Activated naive CD8-positive, alpha-beta T cell treated with anti-CD3 and anti-CD28 coated beads for 36 hours (primary cell): ENCODE measurements around the gene GABRR2. TPM values are rescaled to one million over a fixed set of nuclear protein-coding genes. Genes with fewer than 3 reads are reported as not detected.

ENCODE experiments used
- DNase-seq: peaks from one replicate; pipeline ENCODE4 v3.0.0; 2021
- H3K27ac Mint-ChIP-seq: one replicate; pipeline ENCODE4 v1.8.0; 2022; ENCODE audit warnings: mild to moderate bottlenecking, moderate library complexity, mixed read lengths
- H3K27me3 Mint-ChIP-seq: one replicate; pipeline ENCODE4 v1.8.0; 2022; ENCODE audit warnings: mild to moderate bottlenecking, mixed read lengths
- H3K36me3 Mint-ChIP-seq: one replicate; pipeline ENCODE4 v1.8.0; 2021; ENCODE audit warnings: mild to moderate bottlenecking, mixed read lengths
- H3K4me1 Mint-ChIP-seq: one replicate; pipeline ENCODE4 v1.8.0; 2021; ENCODE audit warnings: mixed read lengths
- H3K4me3 Mint-ChIP-seq: one replicate; pipeline ENCODE4 v1.8.0; 2022; ENCODE audit warnings: mild to moderate bottlenecking, moderate library complexity, mixed read lengths
- H3K9me3 Mint-ChIP-seq: one replicate; pipeline ENCODE4 v1.8.0; 2022; ENCODE audit warnings: mixed read lengths
- total RNA-seq, 2 experiments: library from RNA; stranded (reverse); gene quantifications; one replicate each; pipeline ENCODE4 v1.2.3, GENCODE V29; 2021

GABRR2 gene
- under 1 TPM in 1 of 2 experiments, not detected in 1; 0.12 TPM for total RNA-seq

DNA sequence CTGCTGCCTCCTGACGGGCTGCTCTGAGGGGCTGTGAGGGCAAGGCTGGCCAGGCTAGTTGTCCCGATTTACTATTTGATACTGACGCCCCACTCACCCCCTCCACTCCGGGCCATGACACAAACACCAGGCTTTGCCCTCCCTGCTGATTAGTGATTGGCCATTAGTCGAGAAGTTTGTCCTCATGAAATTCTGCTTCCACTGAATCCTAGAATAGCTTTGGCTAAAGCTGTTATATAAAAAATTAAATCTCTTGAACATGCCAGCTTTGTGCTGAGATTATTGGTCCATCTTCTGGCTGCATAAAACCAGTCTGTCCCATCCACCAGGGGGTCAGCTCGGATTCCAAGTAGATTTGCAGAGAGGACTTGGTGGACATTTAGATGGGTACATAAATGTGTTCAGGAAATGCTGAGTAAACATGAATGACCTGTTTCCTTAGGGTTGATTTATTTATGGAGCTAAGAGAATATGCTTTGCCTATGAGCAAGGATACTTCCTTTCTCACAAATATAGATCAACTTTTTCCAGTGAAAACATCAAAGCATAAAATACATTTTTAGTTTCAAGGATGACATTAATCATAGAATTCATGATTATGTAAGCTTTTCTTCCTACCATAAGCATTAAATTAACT is at the start of gene GABRR2:
Gene GABRR2, minus strand, starts transcription at position 51 of the 637 bp plus-strand sequence. CDS start 134 bp downstream, outside the sequence.
- no peaks in the 10 kb centered on the region for H3K27me3 Mint-ChIP-seq
- no peak within 1 kb of the TSS for H3K27ac Mint-ChIP-seq
- H3K4me3 Mint-ChIP-seq: no peak within 1 kb of the TSS
- H3K4me1 Mint-ChIP-seq: no peaks in the 10 kb centered on the region
- peaks cover 9% of the 10 kb centered on the region for H3K36me3 Mint-ChIP-seq
- DNase-seq: no peak
- no peaks in the 10 kb centered on the region for H3K9me3 Mint-ChIP-seq

GRCh38 chr6:89364586-89364985 is 49.5 kb upstream of the GABRR2 start:
- Mint-ChIP-seq H3K4me3 (no peak overlapping the region), H3K27ac (no peak overlapping the region), H3K27me3 (no peaks in the 10 kb centered on the region), H3K4me1 (peaks cover 29% of the 10 kb centered on the region), H3K36me3 (peaks cover 7% of the 10 kb centered on the region), H3K9me3 (no peaks in the 10 kb centered on the region)
- DNase-seq: no peak

DNA sequence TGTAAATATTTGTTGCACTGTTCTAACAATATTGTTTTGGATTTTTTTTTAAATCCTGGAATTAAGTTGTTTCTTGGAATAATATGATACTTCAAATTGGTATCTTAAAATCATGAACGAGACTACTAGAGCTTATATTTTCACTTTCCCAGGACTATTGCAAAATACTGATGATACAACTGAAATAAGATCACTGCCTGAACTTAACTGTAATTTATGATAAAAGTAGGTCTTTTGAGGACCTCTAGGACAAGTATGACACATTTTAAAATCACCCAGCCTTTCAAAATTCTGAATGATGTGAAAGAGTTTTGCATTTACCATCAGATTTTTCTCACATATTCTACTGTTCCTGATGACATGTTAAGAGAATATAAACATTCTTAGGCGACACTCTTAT is 46.1 kb upstream of the GABRR2 start:
- DNase-seq: no peak
- no peak overlapping the region for H3K4me3 Mint-ChIP-seq
- H3K9me3 Mint-ChIP-seq: no peaks in the 10 kb centered on the region
- H3K36me3 Mint-ChIP-seq: peaks cover 7% of the 10 kb centered on the region
- H3K4me1 Mint-ChIP-seq: peaks cover 50% of the 10 kb centered on the region
- no peaks in the 10 kb centered on the region for H3K27me3 Mint-ChIP-seq
- peak overlapping the region; percentile 45 for H3K27ac Mint-ChIP-seq

DNA sequence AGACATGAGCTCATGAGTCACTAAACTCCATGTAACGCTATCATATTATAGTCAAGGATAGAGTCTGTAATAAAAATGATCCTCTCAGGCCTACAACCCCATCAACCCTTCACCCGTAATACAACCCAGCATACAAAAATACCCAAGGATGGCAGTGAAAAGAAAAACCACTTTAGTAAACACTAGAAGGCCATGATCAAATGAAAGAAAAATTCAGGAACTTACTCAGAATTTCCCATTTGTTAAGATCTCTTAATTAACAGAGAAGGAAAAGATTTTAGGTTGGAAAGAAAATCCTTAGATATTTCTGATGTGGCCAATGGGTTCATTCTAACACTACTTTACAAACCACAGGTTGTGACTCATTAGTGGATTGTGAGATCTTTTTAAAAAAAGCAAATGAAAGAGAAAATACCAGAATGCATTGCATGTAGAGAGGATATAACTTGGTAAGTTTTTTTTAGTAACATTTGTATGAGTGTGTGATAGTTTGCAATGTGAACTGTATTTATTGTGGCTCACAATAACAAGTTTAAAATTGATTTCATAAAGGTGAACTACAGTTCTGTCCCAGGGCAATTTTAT is 45.4 kb upstream of the GABRR2 start:
- Mint-ChIP-seq H3K27me3 (no peaks in the 10 kb centered on the region), H3K36me3 (peaks cover 4% of the 10 kb centered on the region), H3K27ac (peak overlapping the region; percentile 81), H3K9me3 (no peaks in the 10 kb centered on the region), H3K4me3 (peak overlapping the region; percentile 39), H3K4me1 (peaks cover 57% of the 10 kb centered on the region)
- DNase-seq: no peak

- Mint-ChIP-seq H3K4me1 (peaks cover 61% of the 10 kb centered on the region), H3K27ac (peak overlapping the region; percentile 45), H3K4me3 (no peak overlapping the region), H3K27me3 (no peaks in the 10 kb centered on the region), H3K9me3 (no peaks in the 10 kb centered on the region), H3K36me3 (peaks cover 4% of the 10 kb centered on the region)
- DNase-seq: no peak
Measured at GRCh38 chr6:89359561-89359960, 44.5 kb upstream of the GABRR2 start.

- Mint-ChIP-seq H3K36me3 (no peaks in the 10 kb centered on the region), H3K9me3 (no peaks in the 10 kb centered on the region), H3K4me1 (peaks cover 66% of the 10 kb centered on the region), H3K27ac (peak overlapping the region; percentile 77), H3K27me3 (no peaks in the 10 kb centered on the region), H3K4me3 (peak overlapping the region; percentile 78)
- no peak for DNase-seq
Measured at GRCh38 chr6:89357390-89357789, 42.3 kb upstream of the GABRR2 start.

GRCh38 chr6:89356642-89357170 is 41.6 kb upstream of the GABRR2 start:
- peak overlapping the region; percentile 78 for H3K4me3 Mint-ChIP-seq
- H3K36me3 Mint-ChIP-seq: no peaks in the 10 kb centered on the region
- no peak for DNase-seq
- H3K27ac Mint-ChIP-seq: peak overlapping the region; percentile 77
- no peaks in the 10 kb centered on the region for H3K27me3 Mint-ChIP-seq
- H3K9me3 Mint-ChIP-seq: no peaks in the 10 kb centered on the region
- H3K4me1 Mint-ChIP-seq: peaks cover 67% of the 10 kb centered on the region

GRCh38 chr6:89355511-89356194 is 40.6 kb upstream of the GABRR2 start:
- DNase-seq: no peak
- Mint-ChIP-seq H3K27ac (no peak overlapping the region), H3K4me1 (peaks cover 67% of the 10 kb centered on the region), H3K9me3 (no peaks in the 10 kb centered on the region), H3K27me3 (no peaks in the 10 kb centered on the region), H3K4me3 (no peak overlapping the region), H3K36me3 (peaks cover 2% of the 10 kb centered on the region)

DNA sequence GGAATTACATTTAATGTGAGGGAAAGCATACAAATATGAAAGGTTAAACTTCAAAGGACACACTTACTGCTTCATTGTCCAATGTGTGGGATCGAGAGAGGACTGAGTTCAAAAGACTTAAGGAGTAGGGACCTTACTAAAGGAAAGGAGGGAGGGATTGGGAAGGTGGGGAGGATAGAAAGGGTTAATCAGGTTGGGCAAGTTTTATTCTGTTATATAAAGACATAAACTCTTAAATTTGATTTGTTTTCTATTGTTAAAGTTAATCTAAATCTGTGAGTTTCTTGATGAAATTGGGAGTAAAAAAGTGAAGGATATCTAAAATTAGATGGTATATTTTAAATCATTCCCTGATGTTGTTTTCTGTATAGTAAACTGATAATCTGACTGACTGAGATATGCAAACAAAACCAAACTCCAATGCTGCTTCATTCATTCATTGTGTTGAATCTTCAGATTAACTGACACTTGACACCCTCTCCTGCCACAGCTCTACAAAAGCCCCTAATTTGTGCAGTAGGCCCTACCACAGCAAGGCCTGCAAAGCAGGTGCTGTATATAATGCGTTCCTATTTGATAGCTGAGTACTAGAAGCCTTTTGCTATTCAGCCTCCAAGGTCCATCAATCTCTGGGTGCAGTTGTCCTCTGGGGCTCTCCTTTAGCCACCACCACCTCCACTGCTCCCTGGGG is 38.7 kb upstream of the GABRR2 start:
- H3K4me3 Mint-ChIP-seq: peak overlapping the region; percentile 73
- peaks cover 4% of the 10 kb centered on the region for H3K9me3 Mint-ChIP-seq
- H3K4me1 Mint-ChIP-seq: peaks cover 73% of the 10 kb centered on the region
- no peaks in the 10 kb centered on the region for H3K27me3 Mint-ChIP-seq
- H3K36me3 Mint-ChIP-seq: peaks cover 19% of the 10 kb centered on the region
- H3K27ac Mint-ChIP-seq: peak overlapping the region; percentile 85
- DNase-seq: no peak

DNA sequence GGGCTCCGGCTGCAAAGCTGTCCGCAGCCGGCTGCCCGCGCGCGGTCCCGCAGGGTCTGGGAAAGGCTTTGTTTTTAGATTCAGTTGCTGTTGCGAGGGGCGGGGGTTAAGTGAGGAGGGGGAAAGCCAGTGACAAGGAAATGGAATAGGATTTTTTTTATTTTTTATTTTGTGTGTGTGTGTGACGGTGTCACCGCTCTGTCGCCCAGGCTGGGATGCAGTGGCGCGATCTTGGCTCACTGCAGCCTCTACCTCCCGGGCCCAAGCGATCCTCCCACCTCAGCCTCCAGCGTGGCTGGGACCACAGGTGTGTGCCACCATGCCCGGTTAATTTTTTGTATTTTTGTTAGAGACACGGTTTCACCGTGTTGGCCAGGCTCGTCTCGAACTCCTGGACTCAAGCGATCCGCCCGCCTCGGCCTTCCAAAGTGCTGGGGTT is 38.0 kb upstream of the GABRR2 start:
- Mint-ChIP-seq H3K9me3 (peaks cover 4% of the 10 kb centered on the region), H3K4me3 (peak overlapping the region; percentile 73)
- DNase-seq: no peak

GRCh38 chr6:89352278-89353117 is 37.4 kb upstream of the GABRR2 start, which contains the start of gene UBE2J1:
UBE2J1 (minus strand) TSS chr6:89352722; CDS start chr6:89352569, 153 bp downstream.
- peaks cover 4% of the 10 kb centered on the region for H3K9me3 Mint-ChIP-seq
- peak within 1 kb of the TSS; percentile 95 for H3K4me3 Mint-ChIP-seq
- peaks cover 20% of the 10 kb centered on the region for H3K36me3 Mint-ChIP-seq
- peak within 1 kb of the TSS; percentile 93 for H3K27ac Mint-ChIP-seq
- no peaks in the 10 kb centered on the region for H3K27me3 Mint-ChIP-seq
- peaks cover 72% of the 10 kb centered on the region for H3K4me1 Mint-ChIP-seq
- DNase-seq: peak; percentile 82

More for the DNA sequence above, 38.0 kb upstream of the GABRR2 start:
- Mint-ChIP-seq H3K36me3 (peaks cover 20% of the 10 kb centered on the region), H3K27ac (peak overlapping the region; percentile 85), H3K4me1 (peaks cover 74% of the 10 kb centered on the region), H3K27me3 (no peaks in the 10 kb centered on the region)

DNA sequence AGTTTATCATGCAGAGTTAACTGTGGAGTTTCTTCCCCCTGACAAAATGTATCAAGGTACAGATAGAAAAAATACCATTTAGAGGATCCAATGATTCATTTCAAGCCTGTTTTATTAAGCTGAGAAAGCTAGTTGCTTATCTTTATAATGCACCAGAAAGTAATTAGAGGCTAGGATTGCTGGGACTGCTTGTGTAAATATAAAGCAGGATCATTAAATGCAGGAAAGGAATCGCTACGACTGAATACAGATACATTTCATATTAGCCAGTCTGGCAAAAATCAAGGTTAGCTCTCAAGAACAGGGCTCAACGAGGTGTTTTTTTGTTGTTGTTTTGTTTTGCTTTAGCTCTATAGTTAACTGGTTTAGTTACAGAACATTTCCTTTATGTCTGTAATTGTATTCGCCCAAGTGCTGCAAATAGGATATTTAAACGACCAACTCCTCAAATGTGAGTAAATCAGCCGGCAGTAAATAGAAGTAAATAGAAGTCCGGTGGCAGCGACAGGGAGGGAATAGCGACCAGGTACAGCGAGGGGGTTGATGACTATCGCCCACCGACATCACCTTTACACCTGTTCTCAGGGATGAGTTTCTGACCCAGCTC is 36.7 kb upstream of the GABRR2 start:
- H3K27ac Mint-ChIP-seq: peak overlapping the region; percentile 93

DNA sequence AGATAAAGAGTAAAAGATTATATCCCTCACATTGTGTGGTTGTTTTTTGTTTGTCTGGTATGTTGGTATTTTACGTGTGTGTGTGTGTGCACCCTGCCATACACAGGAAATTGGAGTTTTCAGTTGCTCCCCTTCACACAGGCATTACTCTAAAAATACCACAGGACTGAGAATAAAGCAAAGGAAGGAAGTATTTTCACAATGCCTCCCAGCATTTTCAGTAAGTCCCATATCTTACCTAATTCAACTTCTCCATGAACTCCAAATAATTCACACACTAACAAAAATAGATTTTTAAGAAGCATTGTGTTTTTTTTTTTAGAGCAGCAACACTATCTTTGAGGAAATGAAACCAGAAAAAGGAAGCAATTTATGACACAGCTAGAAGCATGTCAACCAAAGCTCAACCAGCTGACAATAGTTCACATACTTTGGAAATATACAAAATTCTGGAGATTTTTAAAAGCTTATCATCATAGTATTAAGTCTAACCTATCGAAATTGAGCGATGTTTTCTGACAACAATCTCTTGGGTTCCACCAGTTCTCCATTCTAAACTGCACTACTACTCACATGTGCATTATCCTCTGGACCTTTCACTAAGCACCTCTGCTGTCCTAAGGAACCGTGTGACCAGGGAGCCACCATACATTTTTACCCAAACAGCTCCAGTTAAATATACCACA is 35.3 kb upstream of the GABRR2 start:
- no peaks in the 10 kb centered on the region for H3K27me3 Mint-ChIP-seq
- H3K4me3 Mint-ChIP-seq: peak overlapping the region; percentile 95
- H3K4me1 Mint-ChIP-seq: peaks cover 57% of the 10 kb centered on the region
- peaks cover 4% of the 10 kb centered on the region for H3K9me3 Mint-ChIP-seq
- peaks cover 23% of the 10 kb centered on the region for H3K36me3 Mint-ChIP-seq
- DNase-seq: no peak
- peak overlapping the region; percentile 93 for H3K27ac Mint-ChIP-seq

More for the DNA sequence above, 36.7 kb upstream of the GABRR2 start:
- Mint-ChIP-seq H3K36me3 (peaks cover 20% of the 10 kb centered on the region), H3K9me3 (peaks cover 4% of the 10 kb centered on the region), H3K27me3 (no peaks in the 10 kb centered on the region), H3K4me3 (peak overlapping the region; percentile 95), H3K4me1 (peaks cover 67% of the 10 kb centered on the region)
- DNase-seq: no peak
